GM12892 (cell line): ENCODE measurements around the gene CFAP157.

Experiments
- POLR2A ChIP-seq: IDR thresholded peaks from 2 replicates; pipeline ENCODE4 v1.6.1; 2011; ENCODE audit warnings: low read depth, low read length, control low read depth
- POLR2AphosphoS5 ChIP-seq: IDR thresholded peaks from 2 replicates; pipeline ENCODE4 v1.6.1; 2011; ENCODE audit warnings: low read depth, low read length, control low read depth
- TAF1 ChIP-seq: IDR thresholded peaks from 2 replicates; pipeline ENCODE4 v1.6.1; 2011; ENCODE audit warnings: low read depth, mild to moderate bottlenecking, control low read depth, low read length, borderline replicate concordance

DNA sequence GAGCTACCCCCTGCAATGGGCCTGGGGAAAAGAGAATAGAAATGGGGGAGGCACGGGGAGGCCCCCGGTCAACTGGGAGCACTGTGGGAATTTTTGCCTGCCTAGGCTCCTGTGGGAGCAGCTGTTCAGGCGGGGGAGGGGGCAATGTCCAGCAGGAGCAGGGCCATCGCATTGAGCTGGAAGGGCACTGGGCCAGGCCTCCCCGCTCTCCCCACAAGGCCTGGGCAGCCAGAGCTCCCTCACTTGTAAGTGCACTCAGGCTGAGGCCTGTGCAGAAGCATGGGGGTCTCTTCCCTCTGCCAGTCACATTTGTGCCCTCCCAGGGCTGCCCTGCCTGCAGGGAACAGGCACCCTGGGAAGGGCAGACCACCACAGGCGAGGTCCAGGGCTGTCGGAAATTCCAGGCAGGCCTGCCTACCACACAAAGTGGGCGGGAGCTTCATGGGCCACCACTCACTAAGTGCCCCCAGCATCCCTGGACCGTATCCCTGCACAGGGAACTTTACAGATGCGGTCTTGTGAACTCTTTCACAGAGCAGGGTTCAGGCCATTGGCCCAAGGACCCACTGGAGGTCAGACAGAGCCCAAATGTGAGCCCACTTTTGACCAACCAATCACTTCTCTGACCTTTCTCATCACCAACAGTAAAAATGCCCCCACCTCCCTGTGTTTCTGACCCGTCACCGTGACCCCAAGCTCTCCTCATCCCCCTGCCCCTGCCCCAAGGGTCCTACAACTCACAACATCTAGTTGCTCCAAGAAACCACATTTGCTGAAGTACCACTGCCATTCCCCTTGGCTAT lies 1.0 kb upstream of the CFAP157 start:
- no peak for TF ChIP-seq POLR2A
- no peak for TF ChIP-seq POLR2AphosphoS5
- TF ChIP-seq TAF1: no peak
